SIG-M5 treated with dmso at 0.1 percent for 504 hours (cell line): ENCODE data around the gene DCPS.
"Not testable (repeated sequence)": the region's sequence is repeated elsewhere in the genome, so short reads cannot be mapped to it uniquely, and the experiment has no call there.

Experiments used
- DNase-seq: peaks from one replicate; lab custom pipeline; 2025; ENCODE audit not compliant: unreplicated experiment; lab: John Stamatoyannopoulos, UW

DCPS gene

DNA sequence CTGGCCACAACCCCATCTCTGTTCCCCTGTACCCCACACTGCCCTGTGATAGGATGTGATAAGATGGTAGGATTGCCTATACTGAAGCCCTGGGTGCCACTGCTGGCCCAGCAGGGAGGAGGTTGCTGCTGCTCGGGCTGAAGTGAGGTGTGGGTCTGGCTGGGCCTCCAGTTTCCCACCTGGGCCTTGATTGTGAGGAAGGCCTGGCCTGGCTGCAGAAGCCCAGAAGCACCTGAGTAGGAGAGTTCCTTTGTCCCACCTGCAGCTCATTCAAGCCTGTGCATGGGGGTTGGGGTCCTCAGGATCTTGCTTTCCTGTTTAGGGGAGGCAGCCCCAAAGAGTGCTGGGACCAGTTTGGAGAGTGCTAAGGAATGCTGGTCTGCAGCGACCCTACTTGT, 54.9 kb downstream of the DCPS start:
- no peak for DNase-seq

DNA sequence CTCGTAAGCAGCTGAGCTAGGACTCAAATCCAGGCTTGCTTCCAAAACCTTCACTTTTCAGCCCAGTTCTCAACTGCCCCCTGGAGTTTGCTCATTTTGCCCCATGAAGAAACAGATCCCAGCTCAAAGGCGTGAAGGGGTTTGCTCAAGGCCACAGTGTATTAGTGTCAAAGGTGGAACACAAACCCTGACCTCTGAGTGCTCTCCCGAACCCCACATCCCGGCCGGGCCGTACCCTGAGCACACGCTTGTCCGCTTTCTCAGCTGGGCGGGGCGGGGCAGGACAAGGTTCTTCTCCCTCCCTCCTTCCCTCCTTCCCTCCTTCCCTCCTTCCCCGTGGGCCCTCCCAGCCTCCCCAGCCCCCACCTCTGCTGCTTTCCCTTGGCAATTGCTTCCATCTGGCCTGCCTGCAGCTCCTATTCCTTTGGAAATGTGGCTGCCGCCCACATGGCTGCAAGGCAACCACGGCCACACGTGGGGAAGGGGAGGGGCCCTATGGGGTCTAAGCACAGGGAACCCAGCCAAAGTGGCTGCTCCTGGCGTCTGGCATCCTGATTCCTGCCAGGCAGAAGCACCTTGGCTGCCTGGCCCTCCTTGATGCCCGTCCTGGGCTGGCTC, 55.7 kb downstream of the DCPS start:
- DNase-seq: no peak

DNA sequence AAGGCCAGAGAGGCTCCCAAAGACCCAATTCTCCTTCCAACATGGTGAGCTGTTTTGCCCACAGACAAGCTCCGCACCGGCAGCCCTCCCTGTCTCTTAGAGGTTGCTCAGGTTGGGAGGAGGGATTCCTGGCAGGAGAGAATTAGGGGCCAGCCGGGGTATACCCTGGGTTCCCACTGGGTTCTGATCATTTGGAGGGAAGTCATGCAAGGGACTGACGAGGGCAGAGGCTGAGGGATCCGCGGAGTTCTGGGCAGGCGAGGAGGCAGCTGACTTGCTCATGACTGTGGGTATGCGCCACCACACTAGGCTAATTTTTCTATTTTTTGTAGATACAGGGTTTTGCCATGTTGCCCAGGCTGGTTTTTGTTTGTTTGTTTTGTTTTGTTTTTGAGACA, 56.2 kb downstream of the DCPS start:
- no peak for DNase-seq

DNA sequence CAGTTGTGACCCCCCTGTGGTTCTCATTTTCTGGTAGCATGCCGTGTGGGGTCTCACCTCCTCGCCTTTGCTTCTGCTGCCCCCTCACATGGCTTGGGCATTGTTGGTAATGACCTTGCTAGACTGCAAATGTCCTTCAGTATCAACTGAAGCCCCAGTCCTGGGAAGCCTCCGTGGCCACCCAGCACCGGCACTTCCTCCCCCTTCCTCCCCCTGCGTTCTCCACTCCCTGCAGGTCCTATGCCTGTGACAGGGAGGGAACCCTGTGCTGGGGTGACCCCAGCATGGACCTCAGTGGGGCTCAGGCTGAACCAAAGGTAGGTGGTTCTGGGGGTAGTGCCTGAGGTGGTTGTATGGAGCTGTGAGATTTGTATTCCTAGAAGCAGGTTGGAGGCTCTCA, 57.5 kb downstream of the DCPS start:
- no peak for DNase-seq

DNA sequence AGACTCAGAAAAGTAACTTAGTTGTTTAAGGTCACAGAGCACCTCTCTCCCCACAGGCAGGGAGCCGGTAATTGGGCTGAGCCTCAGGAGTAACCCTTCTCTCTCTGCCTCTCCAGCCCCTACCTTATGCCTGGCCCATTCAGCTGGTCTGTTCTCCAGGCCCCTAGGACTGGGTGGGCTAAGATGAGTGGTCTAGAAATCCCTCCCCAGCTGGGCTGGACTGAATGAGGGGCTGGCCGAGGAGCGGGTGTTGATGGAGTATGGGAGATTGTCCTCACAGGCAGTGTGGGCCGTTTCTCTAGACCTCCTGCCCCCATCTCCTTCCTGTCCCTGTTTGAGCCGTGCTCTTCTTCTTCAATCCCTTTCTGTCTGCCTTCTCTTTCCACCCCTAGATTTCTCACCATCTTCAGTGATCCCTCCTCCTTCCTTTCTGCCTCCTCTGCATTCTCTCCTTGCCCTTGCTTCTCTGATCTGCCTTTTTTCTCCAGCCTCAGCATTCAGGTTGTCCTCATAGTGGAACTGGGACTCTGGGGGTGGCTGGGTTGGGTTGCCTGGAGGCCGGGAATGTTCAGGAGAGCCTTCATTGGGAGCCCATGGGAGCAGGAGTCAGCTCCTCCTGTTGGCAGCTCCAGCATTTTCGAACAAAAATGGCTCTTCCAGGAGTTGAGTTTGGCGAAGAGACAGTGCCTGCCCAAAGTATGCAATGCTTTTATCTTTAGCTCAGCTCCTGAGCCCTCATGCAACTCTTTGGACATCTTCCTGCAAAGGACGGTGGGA, 59.2 kb downstream of the DCPS start:
- no peak for DNase-seq

DNA sequence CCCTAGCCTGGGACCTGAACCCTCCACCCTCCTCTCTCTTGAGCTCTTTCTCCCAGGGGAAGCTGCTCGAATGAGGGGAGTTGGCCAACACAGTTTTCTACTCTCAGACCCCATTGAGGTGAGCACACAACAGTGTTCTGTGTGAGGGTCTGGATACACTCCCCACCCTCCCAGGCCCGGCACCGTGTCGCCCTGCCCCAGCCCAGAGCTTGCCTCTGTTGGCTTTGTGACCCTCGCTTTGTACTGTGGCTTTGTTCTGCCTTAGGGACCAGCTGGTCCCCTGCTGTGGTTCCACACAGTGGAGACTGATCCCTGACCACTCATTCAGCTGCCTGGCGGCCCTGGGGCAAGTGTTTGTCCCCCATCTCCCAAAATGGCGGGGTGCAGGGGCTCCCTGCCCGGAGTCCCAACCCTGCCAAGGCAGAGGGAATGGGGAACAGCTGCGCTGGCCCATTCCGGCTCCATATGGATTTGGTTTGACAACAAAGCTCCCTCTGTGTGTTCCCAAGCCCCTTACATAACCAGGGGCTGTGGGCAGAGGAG, 59.9 kb downstream of the DCPS start:
- no peak for DNase-seq

DNA sequence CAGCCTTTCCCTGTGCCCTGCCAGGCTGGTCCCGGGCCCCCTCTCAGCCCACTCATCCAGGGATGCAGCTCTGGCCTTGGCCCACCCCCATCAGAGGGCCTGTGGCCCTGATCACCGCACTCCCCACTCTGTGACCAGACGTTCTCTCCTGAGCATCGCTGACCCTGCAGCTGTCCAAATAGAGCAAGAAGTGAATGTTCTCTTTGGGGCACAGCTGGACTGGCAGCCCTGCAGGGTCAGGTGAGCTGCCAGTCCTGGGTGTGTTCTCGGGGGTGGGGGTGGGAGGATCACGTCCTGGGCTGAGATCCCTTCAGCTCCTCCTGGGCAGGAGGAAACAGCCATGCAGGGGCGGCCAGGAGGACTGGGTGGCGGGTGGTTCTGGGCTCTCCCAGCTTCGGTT, 60.9 kb downstream of the DCPS start:
- not testable (repeated sequence) for DNase-seq

DNA sequence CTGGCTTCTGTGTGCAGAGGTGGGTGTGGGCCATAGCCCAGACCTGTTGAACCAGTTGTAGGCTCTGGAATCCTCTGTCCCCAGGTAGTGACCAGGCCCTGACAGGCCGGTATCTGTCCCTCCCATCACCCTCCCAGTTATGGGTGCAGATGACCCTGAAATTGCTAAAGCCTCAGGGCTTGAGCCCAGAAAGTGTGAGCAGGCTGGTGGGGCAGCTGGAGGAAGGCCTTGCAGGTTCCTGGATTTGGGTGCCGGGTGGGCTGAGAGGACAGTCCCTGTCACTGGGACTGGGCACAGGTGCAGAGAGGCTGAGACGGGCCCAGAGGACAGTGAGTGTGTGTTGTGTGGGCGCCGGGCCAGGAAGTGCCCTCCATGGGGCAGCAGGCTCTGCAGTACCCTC, 61.6 kb downstream of the DCPS start:
- not testable (repeated sequence) for DNase-seq

DNA sequence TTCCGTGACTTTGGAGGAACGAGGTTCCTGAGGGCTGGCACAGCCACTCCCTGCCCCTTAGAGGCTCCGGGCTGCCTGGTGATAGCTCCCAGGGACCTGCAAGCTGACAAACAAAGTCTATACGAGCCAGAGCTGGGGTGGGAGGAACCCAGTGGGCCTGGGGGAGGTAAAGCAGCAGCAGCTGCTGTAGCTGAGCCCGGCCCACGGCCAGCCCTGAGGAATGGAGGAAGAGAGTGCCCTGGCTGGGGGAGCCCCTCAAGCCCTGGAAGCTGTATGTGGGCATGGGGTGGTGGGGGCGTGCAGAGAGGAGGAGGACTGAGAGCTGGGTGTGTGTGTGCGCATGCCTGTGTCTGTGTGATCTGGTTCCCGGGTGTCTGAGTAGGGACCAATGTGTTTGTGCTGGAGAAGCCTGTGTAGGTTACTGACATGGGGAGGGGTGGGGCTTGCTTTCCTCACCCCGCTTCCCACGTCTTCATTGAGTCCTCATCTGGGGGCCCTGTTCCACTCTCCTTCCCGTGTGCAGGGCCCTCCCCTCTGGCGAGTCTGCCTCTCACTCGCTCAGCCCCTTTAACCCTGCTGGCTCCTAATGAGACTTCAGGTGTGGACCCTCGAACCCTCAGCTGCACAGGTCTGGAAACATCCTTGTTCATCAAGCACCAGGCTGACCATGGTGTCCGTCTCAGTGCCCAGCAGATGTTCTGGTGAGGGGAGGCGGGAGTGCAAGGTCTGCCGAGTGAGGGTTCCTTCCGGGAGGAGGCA, 62.4 kb downstream of the DCPS start:
- no peak for DNase-seq

DNA sequence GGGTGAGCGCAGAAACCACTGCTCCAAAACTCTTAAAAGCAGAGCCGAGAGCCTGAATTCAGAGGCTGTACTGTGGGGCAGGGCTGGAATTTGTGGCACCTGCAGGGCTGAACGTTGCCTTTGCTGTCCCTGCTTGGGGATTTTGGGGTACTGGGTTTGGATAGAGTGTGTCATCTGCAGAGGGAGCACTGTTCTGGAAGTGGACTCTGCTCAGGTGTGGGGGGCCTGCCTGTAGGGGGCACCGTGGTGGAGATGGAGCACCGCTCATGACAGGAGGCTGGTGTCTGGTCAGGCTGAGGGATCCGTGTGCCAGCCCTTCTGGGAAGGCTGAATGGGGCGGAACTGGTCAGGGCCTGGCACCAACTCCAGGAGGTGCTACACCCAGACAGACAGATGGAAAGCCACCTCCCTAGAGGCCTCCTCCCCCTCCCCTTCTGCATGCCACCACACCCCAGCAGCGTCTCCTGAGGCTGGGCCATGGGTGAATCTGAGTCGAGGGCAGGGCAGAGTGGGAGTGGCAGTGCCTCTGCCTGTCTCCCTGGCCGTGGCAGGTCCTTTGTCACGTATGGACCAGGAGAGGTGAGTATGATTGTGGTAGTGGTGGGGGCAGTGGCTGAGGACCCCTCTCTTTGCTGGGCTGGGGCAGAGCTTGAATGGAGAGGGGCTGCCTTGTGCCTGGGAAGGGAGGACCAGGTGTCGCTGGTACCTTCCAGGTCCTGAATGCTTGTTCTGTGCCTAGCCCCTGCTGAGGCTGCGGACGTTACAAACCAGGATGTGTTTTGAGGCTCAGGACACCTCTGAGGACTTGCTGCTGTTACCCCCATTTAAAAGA, 63.2 kb downstream of the DCPS start:
- not testable (repeated sequence) for DNase-seq

DNA sequence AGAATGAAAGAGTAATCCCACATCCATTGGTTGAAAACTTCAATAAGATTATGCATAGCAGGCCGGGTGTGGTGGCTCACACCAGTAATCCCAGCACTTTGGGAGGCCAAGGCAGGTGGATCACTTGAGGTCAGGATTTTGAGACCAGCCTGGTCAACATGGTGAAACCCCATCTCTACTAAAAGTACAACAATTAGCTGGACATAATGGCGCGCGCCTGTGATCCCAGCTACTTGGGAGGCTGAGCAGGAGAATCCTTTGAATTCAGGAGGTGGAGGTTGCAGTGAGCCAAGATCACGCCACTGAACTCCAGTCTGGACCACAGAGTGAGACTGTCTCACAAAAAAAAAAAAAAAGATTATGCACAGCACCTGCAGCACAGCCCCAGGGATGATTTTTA, 63.9 kb downstream of the DCPS start:
- not testable (repeated sequence) for DNase-seq

DNA sequence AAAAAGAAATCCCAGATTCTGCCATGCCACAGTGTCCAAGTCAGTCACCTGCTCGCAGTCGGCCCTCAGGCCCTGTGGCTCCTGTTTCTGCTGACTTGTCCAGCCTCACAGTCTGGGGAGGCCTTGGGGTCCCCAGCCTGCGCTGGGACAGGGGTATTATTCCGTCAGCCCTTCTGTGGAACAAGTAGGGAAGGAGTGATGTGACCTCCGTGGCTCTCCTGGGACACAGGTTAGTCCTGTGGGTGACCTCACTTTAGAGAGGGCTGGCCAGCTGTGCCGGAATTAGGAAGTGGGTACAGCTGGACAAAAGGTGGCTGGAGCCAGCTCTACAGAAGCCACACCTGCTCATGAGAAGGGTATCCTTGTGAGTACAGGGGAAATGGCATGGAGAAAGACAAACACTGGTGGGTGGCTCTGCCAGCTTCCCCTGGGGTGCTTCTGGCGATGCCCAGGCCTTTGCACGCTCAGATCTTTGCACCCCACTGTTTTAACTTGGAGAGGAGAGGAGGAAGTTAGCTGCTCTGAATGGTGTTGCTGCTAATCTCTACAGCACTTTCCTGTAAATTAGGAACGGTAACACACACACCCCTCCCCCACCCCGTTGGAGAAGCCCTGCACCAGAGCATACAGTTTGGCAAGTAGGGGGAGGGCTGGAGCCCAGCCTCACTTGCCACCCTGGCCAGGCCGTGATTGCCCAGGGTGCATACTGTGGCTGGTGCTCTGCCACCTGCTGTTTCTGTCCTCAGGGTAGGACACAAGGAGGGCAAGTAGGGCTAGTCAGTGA, 64.7 kb downstream of the DCPS start:
- not testable (repeated sequence) for DNase-seq

DNA sequence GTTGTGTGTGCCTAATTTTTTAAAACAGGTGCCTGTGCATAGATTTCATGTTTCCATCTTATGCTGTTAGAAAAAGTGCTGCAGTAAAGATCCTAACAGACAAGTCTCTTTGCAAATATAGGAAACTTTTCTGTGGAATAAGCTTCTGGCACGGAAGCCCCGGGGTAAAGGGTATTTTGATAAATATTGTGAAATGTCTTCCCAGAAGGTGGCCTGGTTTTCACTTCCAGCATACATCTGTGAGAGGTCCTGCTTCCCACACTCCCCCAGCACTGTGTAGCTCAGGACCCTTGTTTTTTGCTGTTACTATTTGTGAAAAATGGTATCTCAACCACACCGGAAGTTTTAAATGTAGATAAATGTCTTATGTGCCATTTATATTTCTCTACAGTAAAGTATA, 66.2 kb downstream of the DCPS start:
- no peak for DNase-seq

DNA sequence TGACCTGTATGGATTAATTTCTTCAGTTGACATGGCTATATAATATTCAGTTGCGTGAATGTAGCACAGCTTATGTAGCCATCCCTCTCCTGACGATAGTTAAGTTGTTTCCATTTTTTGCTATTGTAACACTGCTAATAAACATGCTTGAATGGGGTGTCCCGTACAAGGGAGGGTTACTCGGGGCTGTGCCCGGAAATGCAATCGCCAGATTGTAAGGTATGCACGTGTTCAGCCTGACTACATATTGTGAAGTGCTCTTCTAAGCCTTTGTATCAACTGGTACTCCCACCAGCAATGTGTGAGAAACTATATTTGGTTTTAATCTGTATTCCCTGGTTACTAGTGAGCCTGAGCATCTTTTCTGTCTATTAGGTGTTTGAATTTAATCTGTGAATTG, 67.7 kb downstream of the DCPS start:
- no peak for DNase-seq

DNA sequence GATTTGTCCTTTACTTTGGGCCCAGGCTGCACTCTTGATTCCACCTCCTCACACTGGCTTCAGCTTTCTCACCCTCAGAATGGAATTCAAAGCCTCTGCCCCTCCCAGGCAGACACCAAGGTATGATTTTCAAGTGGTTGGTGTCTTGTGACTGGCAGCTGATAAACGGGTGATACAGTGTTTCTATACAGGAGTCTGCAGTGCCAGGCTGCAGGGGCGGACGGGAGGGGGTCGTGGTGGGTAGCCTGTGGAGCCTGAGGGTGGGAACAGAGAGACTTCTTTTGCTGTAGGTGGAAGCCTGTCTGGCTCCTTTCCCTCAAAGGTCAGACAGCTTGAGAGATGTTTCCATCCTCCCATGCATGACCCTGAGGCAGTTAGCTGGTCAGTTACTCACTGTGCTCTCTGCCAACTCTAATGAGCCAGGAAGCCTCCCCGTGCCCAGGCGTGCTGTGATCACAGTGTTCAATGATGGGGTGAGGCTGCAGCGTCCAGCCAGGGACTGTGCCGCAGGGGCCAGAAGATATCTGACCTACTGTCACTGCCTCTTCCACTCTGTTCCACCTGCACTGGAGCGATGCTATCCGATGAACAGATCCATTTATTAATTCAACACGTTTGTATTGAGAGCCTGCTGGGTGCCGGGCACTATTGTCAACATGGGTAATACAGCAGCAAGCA, 69.7 kb downstream of the DCPS start:
- DNase-seq: not testable (repeated sequence)

DNA sequence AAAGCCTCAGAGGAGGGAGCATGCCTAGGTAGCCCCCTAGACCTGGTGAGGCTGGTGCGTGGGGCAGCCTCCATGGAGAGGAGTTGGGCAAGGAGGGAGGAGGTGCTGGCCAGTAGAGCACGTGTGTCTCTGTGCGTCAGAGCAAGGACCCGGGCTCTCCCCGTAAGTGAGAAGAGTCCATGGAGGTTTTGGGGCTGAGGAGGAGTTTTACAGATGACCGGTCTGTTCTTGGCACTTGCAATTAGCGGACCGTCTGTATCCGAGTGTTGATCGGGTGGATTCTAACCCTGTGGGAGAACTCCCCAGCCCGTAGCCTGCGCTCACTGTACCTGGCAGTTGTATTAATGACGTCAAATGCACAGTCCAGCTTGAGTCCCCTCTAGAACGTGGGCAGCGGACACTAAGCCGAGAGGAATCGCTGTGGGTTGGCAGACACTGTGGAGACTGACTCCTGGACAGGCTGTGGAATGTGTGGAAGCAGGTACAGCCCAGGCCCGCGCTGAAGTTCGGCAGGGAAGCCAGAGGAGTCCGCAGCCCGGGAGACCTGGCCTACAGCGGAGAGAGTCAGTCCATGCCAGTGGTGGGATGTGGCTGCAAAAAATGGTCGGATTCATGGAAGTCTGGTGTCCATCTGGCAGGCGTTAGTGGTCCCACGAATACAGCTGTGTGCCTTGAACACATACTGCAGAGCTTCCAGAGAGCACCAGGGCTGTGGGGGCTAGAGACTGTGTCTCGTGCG, 70.9 kb downstream of the DCPS start:
- DNase-seq: not testable (repeated sequence)

DNA sequence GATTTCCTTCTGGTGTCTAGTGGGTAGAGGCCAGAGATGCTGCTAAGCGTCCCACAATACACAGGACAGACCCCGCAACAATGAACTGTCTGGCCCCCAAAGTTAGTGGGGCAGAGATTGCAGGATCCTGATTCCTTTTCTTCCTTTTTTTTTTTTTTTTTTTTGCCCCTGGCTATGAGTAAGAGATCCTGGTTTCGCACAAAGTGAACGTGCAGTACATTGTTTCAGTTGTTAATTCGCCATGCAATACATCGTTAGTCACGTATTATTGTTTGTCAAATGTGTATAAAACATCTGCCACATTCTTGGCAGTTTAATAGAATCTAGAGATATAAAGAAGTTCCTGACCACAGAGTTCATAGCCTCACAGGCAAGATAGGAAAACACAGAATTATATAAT, 71.9 kb downstream of the DCPS start:
- no peak for DNase-seq

DNA sequence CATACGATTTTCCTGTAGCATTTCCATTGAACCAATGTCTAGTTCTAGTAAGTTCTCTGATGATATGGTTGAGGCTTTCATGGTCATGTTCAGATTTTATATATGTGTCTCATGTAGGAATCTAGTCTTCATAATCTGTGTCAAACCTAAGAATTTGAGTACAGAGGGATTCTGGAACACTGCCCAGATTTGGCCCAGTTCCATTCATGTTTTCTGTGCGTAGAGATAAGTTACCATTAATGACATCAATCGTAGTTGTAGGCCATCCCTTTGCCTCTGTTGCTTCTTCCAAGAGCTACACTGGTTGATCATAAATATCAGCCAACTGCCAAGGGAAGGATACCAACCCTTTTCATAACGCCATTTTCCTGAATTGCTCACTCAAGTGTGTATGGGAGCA, 74.9 kb downstream of the DCPS start:
- no peak for DNase-seq

DNA sequence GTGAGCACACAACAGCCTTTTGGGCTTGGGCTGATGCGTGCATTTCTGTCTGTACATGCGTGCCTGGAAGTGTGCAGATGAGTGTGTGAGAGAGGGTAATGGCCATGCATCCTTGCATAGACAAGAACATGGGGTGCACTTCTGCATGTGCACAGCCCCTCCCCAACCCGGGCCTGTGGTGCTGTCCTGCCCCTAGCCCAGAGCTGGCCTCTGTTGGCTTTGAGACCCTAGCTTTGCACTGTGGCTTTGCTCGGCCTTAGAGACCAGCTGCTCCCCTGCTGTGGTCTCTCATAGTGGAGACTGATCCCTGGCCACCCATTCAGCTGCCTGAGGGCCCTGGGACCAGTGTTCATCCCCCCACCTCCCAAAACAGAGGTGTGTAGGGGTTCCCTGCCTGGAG, 77.0 kb downstream of the DCPS start:
- DNase-seq: no peak
